H1 (cell line): ENCODE data around the gene PPP1R9A. TPM values are rescaled to one million over a fixed set of nuclear protein-coding genes. Genes with fewer than 3 reads are reported as not detected.

ENCODE experiments used
- CTCF ChIA-PET: fragments of 300-600 bp; sonication (Branson Sonifier 250); formaldehyde crosslinking; loops from one replicate; lab custom pipeline; 2021; ENCODE audit not compliant: partially characterized antibody; lab: Charles Lee
- POLR2A ChIA-PET: fragments of 300-600 bp; sonication (Branson Sonifier 250); formaldehyde crosslinking; loops from one replicate; lab custom pipeline; 2021; ENCODE audit warnings: inconsistent platforms; ENCODE audit not compliant: partially characterized antibody; lab: Charles Lee
- DNase-seq, 2 experiments: peaks; one replicate each; pipeline versions ENCODE4 v3.0.0 to v3.0.0-alpha.2; 2010 to 2022; ENCODE audit warnings: low spot score in 2 of 2, low read depth in 1 of 2, mixed read lengths in 1 of 2
- FAIRE-seq: peaks from 2 replicates; lab custom pipeline; 2011; peaks lifted over from hg19 to GRCh38; lab: Jason Lieb, UNC
- H2AFZ ChIP-seq: 2 replicates; pipeline ENCODE4 v1.8.1; 2012; ENCODE audit warnings: low read length, inconsistent platforms
- H2AK5ac ChIP-seq: 2 replicates; pipeline ENCODE4 v1.6.1; 2013; ENCODE audit warnings: low read depth, low read length
- H2BK120ac ChIP-seq: replicated peaks from 2 replicates; pipeline ENCODE3; 2013; ENCODE audit warnings: low read depth, low read length, inconsistent platforms
- H2BK12ac ChIP-seq: 2 replicates; pipeline ENCODE4 v1.6.1; 2013; ENCODE audit warnings: low read depth, low read length
- H2BK15ac ChIP-seq: 2 replicates; pipeline ENCODE4 v1.6.1; 2013; ENCODE audit warnings: low read length
- H2BK20ac ChIP-seq: 2 replicates; pipeline ENCODE4 v1.6.1; 2013; ENCODE audit warnings: low read length
- H2BK5ac ChIP-seq: 2 replicates; pipeline ENCODE4 v1.6.1; 2013; ENCODE audit warnings: low read depth, low read length
- H3K14ac ChIP-seq: 2 replicates; pipeline ENCODE4 v1.6.1; 2013; ENCODE audit warnings: inconsistent platforms; ENCODE audit not compliant: insufficient read length
- H3K18ac ChIP-seq: 2 replicates; pipeline ENCODE4 v1.6.1; 2013; ENCODE audit warnings: low read length; ENCODE audit errors: extremely low read depth
- H3K23ac ChIP-seq: 2 replicates; pipeline ENCODE4 v1.6.1; 2013; ENCODE audit warnings: inconsistent platforms; ENCODE audit not compliant: insufficient read length
- H3K23me2 ChIP-seq: 2 replicates; pipeline ENCODE4 v1.6.1; 2013; ENCODE audit warnings: low read depth, low read length
- H3K27ac ChIP-seq: 2 replicates; pipeline ENCODE4 v1.6.1; 2011; ENCODE audit warnings: low read depth, low read length, inconsistent platforms
- H3K27me3 ChIP-seq, 4 experiments: replicated peaks in 1 of 4; 1 replicate in 1 of 4; 2 replicates in 3 of 4; pipeline versions ENCODE4 v1.6.1 to v1.8.1; 2011 to 2013; ENCODE audit warnings: low read length in 3 of 4, mild to moderate bottlenecking in 3 of 4, inconsistent platforms in 2 of 4, mixed read lengths in 2 of 4, moderate library complexity in 1 of 4; ENCODE audit not compliant: control insufficient read depth in 3 of 4, insufficient read depth in 3 of 4; ENCODE audit errors: extremely low read depth in 1 of 4
- H3K36me3 ChIP-seq, 4 experiments: 2 replicates each; pipeline versions ENCODE4 v1.6.1 to v1.8.1; 2011 to 2013; ENCODE audit warnings: mild to moderate bottlenecking in 4 of 4, low read length in 3 of 4, moderate library complexity in 2 of 4, control low read depth in 1 of 4, inconsistent platforms in 1 of 4; ENCODE audit not compliant: insufficient read depth in 4 of 4, control insufficient read depth in 2 of 4
- H3K4ac ChIP-seq: replicated peaks from 2 replicates; pipeline ENCODE3; 2013; ENCODE audit warnings: low read length, low read depth, mixed read lengths, inconsistent platforms; ENCODE audit not compliant: insufficient read length
- H3K4me1 ChIP-seq, 4 experiments: replicated peaks in 1 of 4; 1 replicate in 1 of 4; 2 replicates in 3 of 4; pipeline versions ENCODE4 v1.6.1 to v1.8.1; 2011 to 2013; ENCODE audit warnings: low read length in 3 of 4, inconsistent platforms in 2 of 4, mixed read lengths in 1 of 4; ENCODE audit not compliant: insufficient read depth in 4 of 4, control insufficient read depth in 3 of 4
- H3K4me2 ChIP-seq, 2 experiments: 2 replicates each; pipeline versions ENCODE4 v1.6.1 to v1.8.1; 2011 to 2013; ENCODE audit warnings: low read depth in 2 of 2, low read length in 2 of 2, control low read depth in 1 of 2, inconsistent platforms in 1 of 2, mild to moderate bottlenecking in 1 of 2; ENCODE audit not compliant: insufficient read depth in 1 of 2
- H3K4me3 ChIP-seq, 4 experiments: fragments of 200-600, 300-600 bp in 1 of 4; sonication (generic), shearing (Covaris generic), sonication (Bioruptor Twin) in 1 of 4; 2 replicates each; pipeline versions ENCODE4 v1.5.1 to v1.8.1; 2011 to 2016; ENCODE audit warnings: low read length in 4 of 4, low read depth in 3 of 4, control low read depth in 2 of 4, inconsistent platforms in 2 of 4, mild to moderate bottlenecking in 2 of 4, mixed read lengths in 1 of 4, moderate library complexity in 1 of 4; ENCODE audit not compliant: insufficient read depth in 2 of 4; ENCODE audit errors: extremely low read depth in 1 of 4
- H3K56ac ChIP-seq: replicated peaks from 2 replicates; pipeline ENCODE3; 2013; ENCODE audit warnings: low read depth, mild to moderate bottlenecking, mixed read lengths, low read length, inconsistent platforms; ENCODE audit not compliant: insufficient read length
- H3K79me1 ChIP-seq: 2 replicates; pipeline ENCODE4 v1.6.1; 2013; ENCODE audit warnings: low read depth, low read length, control low read depth
- H3K79me2 ChIP-seq, 2 experiments: 2 replicates each; pipeline versions ENCODE4 v1.6.1 to v1.8.1; 2012 to 2013; ENCODE audit warnings: low read length in 2 of 2, mild to moderate bottlenecking in 2 of 2, inconsistent platforms in 1 of 2; ENCODE audit not compliant: insufficient read depth in 2 of 2, control insufficient read depth in 1 of 2
- H3K9ac ChIP-seq, 4 experiments: replicated peaks in 1 of 4; 1 replicate in 1 of 4; 2 replicates in 3 of 4; pipeline versions ENCODE4 v1.6.1 to v1.8.1; 2011 to 2013; ENCODE audit warnings: low read depth in 3 of 4, low read length in 3 of 4, control low read depth in 2 of 4, mild to moderate bottlenecking in 2 of 4, moderate library complexity in 2 of 4, inconsistent platforms in 1 of 4; ENCODE audit errors: extremely low read depth in 1 of 4
- H3K9me3 ChIP-seq, 2 experiments: 2 replicates each; pipeline versions ENCODE4 v1.6.1 to v1.8.1; 2012 to 2013; ENCODE audit warnings: mild to moderate bottlenecking in 2 of 2, moderate library complexity in 2 of 2, control low read depth in 1 of 2, inconsistent platforms in 1 of 2, low read depth in 1 of 2, low read length in 1 of 2, mixed read lengths in 1 of 2; ENCODE audit not compliant: insufficient read depth in 2 of 2
- H4K20me1 ChIP-seq, 2 experiments: replicated peaks in 1 of 2; 2 replicates each; pipeline versions ENCODE3 to v1.8.1; 2011 to 2013; ENCODE audit warnings: inconsistent platforms in 2 of 2, low read length in 2 of 2, mild to moderate bottlenecking in 1 of 2; ENCODE audit not compliant: insufficient read depth in 2 of 2, control insufficient read depth in 1 of 2
- H4K5ac ChIP-seq: 2 replicates; pipeline ENCODE4 v1.6.1; 2013; ENCODE audit warnings: low read length, low read depth, mixed read lengths, inconsistent platforms; ENCODE audit not compliant: insufficient read length
- H4K8ac ChIP-seq: 2 replicates; pipeline ENCODE4 v1.8.0; 2013; ENCODE audit warnings: mild to moderate bottlenecking, moderate library complexity, low read length, inconsistent platforms; ENCODE audit not compliant: insufficient read depth; ENCODE audit errors: extremely low read depth
- H4K91ac ChIP-seq: replicated peaks from 2 replicates; pipeline ENCODE3; 2013; ENCODE audit warnings: low read length, mixed read lengths, inconsistent platforms; ENCODE audit not compliant: insufficient read length
- BRCA1 ChIP-seq: IDR thresholded peaks from 2 replicates; pipeline ENCODE4 v1.6.1; 2012; ENCODE audit warnings: low read depth, low read length, improper control_type of control experiment
- EP300 ChIP-seq, 2 experiments: IDR thresholded peaks; 1 replicate in 1 of 2; 2 replicates in 1 of 2; pipeline ENCODE4 v1.6.1; 2011 to 2012; ENCODE audit warnings: low read depth in 2 of 2, low read length in 2 of 2, mild to moderate bottlenecking in 2 of 2, borderline replicate concordance in 1 of 2, inconsistent platforms in 1 of 2, moderate library complexity in 1 of 2
- GABPA ChIP-seq: IDR thresholded peaks from 2 replicates; pipeline ENCODE4 v1.6.1; 2011; ENCODE audit warnings: mild to moderate bottlenecking, low read length, moderate library complexity, borderline replicate concordance; ENCODE audit not compliant: insufficient read depth
- KDM4A ChIP-seq: IDR thresholded peaks from one replicate; pipeline ENCODE4 v1.7.1; 2012; ENCODE audit warnings: low read depth, mild to moderate bottlenecking, moderate library complexity, low read length, inconsistent platforms; ENCODE audit not compliant: severe bottlenecking
- RNF2 ChIP-seq: fragments of 200-900, 300-1000 bp; sonication (generic); IDR thresholded peaks from 2 replicates; pipeline ENCODE4 v1.7.1; 2016; ENCODE audit warnings: borderline replicate concordance, low read depth, mild to moderate bottlenecking, antibody characterized with exemption, low read length; ENCODE audit not compliant: poor library complexity, severe bottlenecking; ENCODE audit errors: missing control alignments
- USF2 ChIP-seq: IDR thresholded peaks from 2 replicates; pipeline ENCODE4 v1.6.1; 2011; ENCODE audit warnings: low read length, improper control_type of control experiment
- WGBS, 2 experiments: shearing (Covaris generic) in 1 of 2; methylation state at CpG; one replicate each; pipeline versions ENCODE4 v1.1.6 to v1.1.7; 2013 to 2015; ENCODE audit warnings: low lambda C conversion rate in 2 of 2, mixed read lengths in 2 of 2, inconsistent platforms in 1 of 2, low coverage in 1 of 2, missing lambda C conversion rate in 1 of 2; ENCODE audit not compliant: insufficient replicate concordance in 2 of 2, insufficient coverage in 1 of 2, insufficient read length in 1 of 2; ENCODE audit errors: extremely low coverage in 1 of 2, missing lambda C conversion rate in 1 of 2; 5-methylcytosine and 5-hydroxymethylcytosine counted together
- polyA plus RNA-seq, 7 experiments: library from polyadenylated mRNA; depleted of rRNA in 3 of 7; stranded (reverse) in 5 of 7; unstranded in 2 of 7; fragments of >200 nt in 5 of 7; fragments of 200-250 nt in 2 of 7; gene quantifications; 1 replicate in 5 of 7; 2 replicates in 1 of 7; 4 replicates in 1 of 7; pipeline versions ENCODE4 v1.2.1 to v1.2.3, GENCODE V29; 2011 to 2013; ENCODE audit warnings: missing spikeins in 2 of 7, mixed read lengths in 2 of 7
- total RNA-seq: library from RNA; stranded (reverse); fragmentation: NEBNext Ultra II Directional; extraction: Animal tissue kit (Norgen Biotek cat#: 25700); gene quantifications from 2 replicates; pipeline ENCODE4 v1.2.1, GENCODE V29; 2021
- TF ChIP-seq, protein P1 (sequence below): IDR thresholded peaks from 2 replicates; pipeline ENCODE4 v1.6.1; 2012; ENCODE audit warnings: inconsistent platforms
- TF ChIP-seq, protein P2 (sequence below), 3 experiments: IDR thresholded peaks; 1 replicate in 2 of 3; 2 replicates in 1 of 3; pipeline versions ENCODE4 v1.5.1 to v1.6.1; 2011; ENCODE audit warnings: low read length in 3 of 3, mild to moderate bottlenecking in 3 of 3, inconsistent platforms in 2 of 3, low read depth in 1 of 3, moderate library complexity in 1 of 3; ENCODE audit not compliant: insufficient read depth in 1 of 3; ENCODE audit errors: control extremely low read depth in 1 of 3

The PPP1R9A gene
- total and polyA plus RNA-seq, 2 of the 8 experiments (the other 6 are each of a cell fraction or from before 2014, with no cell fraction given), result 3.0 to 20.3 TPM

GRCh38 chr7:94888551-94888950 lies 18.8 kb upstream of the PPP1R9A start:
- H3K23ac ChIP-seq, result no peak overlapping the region
- POLR2A ChIA-PET, result no interaction called here
- H2BK15ac ChIP-seq, result no peak overlapping the region
- no peak overlapping the region for H2AK5ac ChIP-seq
- no peaks in the 10 kb centered on the region for H4K20me1 ChIP-seq
- no peak overlapping the region for H3K4me3 ChIP-seq
- no peak overlapping the region for H2BK20ac ChIP-seq
- H3K36me3 ChIP-seq, result no peaks in the 10 kb centered on the region
- H3K79me2 ChIP-seq, result no peaks in the 10 kb centered on the region
- no peaks in the 10 kb centered on the region for H3K4me1 ChIP-seq
- no peak overlapping the region for H2AFZ ChIP-seq
- H3K9ac ChIP-seq, result no peak overlapping the region
- no peak overlapping the region for H3K4me2 ChIP-seq
- no peak overlapping the region for H3K27ac ChIP-seq
- no peaks in the 10 kb centered on the region for H3K79me1 ChIP-seq
- H2BK120ac ChIP-seq, result no peak overlapping the region
- H3K14ac ChIP-seq, result no peak overlapping the region
- H3K23me2 ChIP-seq, result no peaks in the 10 kb centered on the region
- H4K8ac ChIP-seq, result no peak overlapping the region
- no peak overlapping the region for H3K56ac ChIP-seq
- DNase-seq (no peak), FAIRE-seq (no peak)
- no peak overlapping the region for H3K18ac ChIP-seq
- H3K27me3 ChIP-seq, result no peaks in the 10 kb centered on the region
- CTCF ChIA-PET, result interaction anchor here (0.6 to 1.7 kb wide), 6 partner anchors 8 to 209 kb away, joined by 3 to 6 read pairs (median 4); no protein-coding TSS in a partner anchor
- H3K9me3 ChIP-seq, result no peaks in the 10 kb centered on the region
- no peak overlapping the region for H3K4ac ChIP-seq
- H2BK12ac ChIP-seq, result no peak overlapping the region
- 84% methylated on average over 5 of the region's 5 CpGs; no CpG with 5 or more reads in 1 of the 2 experiments for WGBS, 2 experiments
- no peak overlapping the region for H4K5ac ChIP-seq
- no peak overlapping the region for H2BK5ac ChIP-seq
- H4K91ac ChIP-seq, result no peak overlapping the region
- TF ChIP-seq KDM4A (no peak), GABPA (no peak), USF2 (no peak), RNF2 (no peak), BRCA1 (no peak), EP300 (IDR thresholded peaks at IDR 0.05; ENCODE audit: borderline replicate concordance in 1 of 2, low read depth in 2 of 2, low read length in 2 of 2) (no peak)
- TF ChIP-seq, protein P1, sequence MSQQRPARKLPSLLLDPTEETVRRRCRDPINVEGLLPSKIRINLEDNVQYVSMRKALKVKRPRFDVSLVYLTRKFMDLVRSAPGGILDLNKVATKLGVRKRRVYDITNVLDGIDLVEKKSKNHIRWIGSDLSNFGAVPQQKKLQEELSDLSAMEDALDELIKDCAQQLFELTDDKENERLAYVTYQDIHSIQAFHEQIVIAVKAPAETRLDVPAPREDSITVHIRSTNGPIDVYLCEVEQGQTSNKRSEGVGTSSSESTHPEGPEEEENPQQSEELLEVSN, result no peak
- TF ChIP-seq, protein P2, sequence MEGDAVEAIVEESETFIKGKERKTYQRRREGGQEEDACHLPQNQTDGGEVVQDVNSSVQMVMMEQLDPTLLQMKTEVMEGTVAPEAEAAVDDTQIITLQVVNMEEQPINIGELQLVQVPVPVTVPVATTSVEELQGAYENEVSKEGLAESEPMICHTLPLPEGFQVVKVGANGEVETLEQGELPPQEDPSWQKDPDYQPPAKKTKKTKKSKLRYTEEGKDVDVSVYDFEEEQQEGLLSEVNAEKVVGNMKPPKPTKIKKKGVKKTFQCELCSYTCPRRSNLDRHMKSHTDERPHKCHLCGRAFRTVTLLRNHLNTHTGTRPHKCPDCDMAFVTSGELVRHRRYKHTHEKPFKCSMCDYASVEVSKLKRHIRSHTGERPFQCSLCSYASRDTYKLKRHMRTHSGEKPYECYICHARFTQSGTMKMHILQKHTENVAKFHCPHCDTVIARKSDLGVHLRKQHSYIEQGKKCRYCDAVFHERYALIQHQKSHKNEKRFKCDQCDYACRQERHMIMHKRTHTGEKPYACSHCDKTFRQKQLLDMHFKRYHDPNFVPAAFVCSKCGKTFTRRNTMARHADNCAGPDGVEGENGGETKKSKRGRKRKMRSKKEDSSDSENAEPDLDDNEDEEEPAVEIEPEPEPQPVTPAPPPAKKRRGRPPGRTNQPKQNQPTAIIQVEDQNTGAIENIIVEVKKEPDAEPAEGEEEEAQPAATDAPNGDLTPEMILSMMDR (IDR thresholded peaks at IDR 0.05; ENCODE audit: control extremely low read depth in 1 of 3, insufficient read depth in 1 of 3, low read depth in 1 of 3, low read length in 3 of 3), result peak in 2 of 3 experiments; percentile 16 to 30; a peak in 2 of 4 replicates
